ENCODE measurements around the gene THYN1. TPM values are rescaled to one million over a fixed set of nuclear protein-coding genes. Genes with fewer than 3 reads are reported as not detected.

THYN1 gene
- total and polyA plus RNA-seq, 2 donors (not counting 3 experiments of a cell fraction or from before 2014, with no cell fraction given): 35.7 to 38.0 TPM

DNA sequence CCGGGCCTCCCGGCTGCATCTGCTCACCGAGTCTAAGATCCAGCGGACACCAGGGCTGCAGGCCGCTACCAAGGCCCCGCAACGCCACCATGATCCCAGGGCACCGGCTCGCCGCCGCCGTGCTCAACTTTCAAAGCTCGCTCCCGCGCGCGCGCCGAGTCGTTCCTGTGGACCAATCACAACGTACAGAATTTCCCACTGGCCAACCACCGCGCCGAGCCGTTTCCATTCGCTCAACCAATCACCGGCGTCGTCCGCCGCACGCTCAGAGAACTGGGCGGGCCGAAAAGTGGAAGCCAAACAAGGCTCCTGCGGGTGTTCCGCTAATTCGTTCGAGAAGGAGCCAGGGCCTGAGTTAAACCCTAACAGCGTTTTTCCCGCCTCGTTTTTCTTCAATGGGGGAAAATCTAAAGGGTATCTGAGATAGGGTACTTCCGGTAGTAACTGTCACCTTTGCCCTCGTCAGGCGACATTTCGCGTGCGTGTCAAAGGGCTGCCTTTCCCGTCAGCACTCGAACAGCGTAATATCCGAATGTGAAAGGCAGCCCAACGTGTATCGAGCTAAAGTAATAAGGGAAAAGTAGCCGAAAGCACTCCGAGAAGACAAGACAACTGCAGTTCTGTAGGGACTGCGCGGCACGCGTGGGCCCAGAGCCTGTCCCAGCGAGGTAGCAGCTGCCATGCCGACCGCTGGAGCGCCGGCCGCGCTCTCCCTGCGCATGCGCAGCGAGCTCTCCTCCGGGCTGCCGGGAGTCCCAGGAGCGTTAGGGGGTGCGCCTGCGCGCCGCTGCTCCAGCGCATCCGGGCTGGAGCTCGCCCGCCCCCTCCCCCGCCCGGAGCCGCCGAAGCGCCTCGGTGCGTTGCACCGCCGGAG is 29.1 kb downstream of the THYN1 start, which contains the start of the genes NCAPD3 and VPS26B:
TSS of gene NCAPD3 (minus strand) at position 132 of the 874 bp plus-strand sequence. CDS start at position 91, 41 bp downstream.
TSS of gene VPS26B (plus strand) at position 836 of the 874 bp plus-strand sequence. CDS start 452 bp downstream, outside the sequence.
- Histone ChIP-seq H2AFZ (ENCODE audit: low read depth, low read length) (peak within 1 kb of the TSS; percentile 80), H4K20me1 (replicated peaks; ENCODE audit: control insufficient read depth, extremely low read depth, insufficient read depth, low read length) (no peaks in the 10 kb centered on the region), H3K4me2 (ENCODE audit: insufficient read depth, low read length) (peak within 1 kb of the TSS; percentile 99), H3K4me1 (ENCODE audit: control insufficient read depth, extremely low read depth, insufficient read depth, low read length) (peaks cover 25% of the 10 kb centered on the region), H3K27ac (ENCODE audit: insufficient read depth, low read depth, low read length) (peak within 1 kb of the TSS; percentile 30), H3K9me1 (replicated peaks; ENCODE audit: control insufficient read depth, extremely low read depth, insufficient read depth, low read length) (no peaks in the 10 kb centered on the region), H3K36me3 (ENCODE audit: control insufficient read depth in 2 of 2, extremely low read depth in 1 of 2, insufficient read depth in 2 of 2, low read length in 2 of 2) (peaks cover 2 to 3% of the 10 kb centered on the region in 2 experiments), H3K27me3 (ENCODE audit: control insufficient read depth in 2 of 2, insufficient read depth in 2 of 2, low read length in 2 of 2) (no peaks in the 10 kb centered on the region), H3K79me2 (ENCODE audit: control insufficient read depth, insufficient read depth, low read length) (peaks cover 62% of the 10 kb centered on the region), H3K9me3 (replicated peaks; ENCODE audit: control insufficient read depth, insufficient read depth, low read length) (no peaks in the 10 kb centered on the region), H3K4me3 (replicated peaks in 1 of 3; ENCODE audit: insufficient read depth in 1 of 3, low read depth in 1 of 3, low read length in 3 of 3) (peak within 1 kb of the TSS; percentile 43 to 73 (median 59)), H3K9ac (replicated peaks; ENCODE audit: extremely low read depth, insufficient read depth, low read length) (peak within 1 kb of the TSS; percentile 67)
- DNase-seq (ENCODE audit: low read depth, low spot score): peak; percentile 97
- FAIRE-seq: peak; percentile 94
- peak; percentile 95 for TF ChIP-seq POLR2A (IDR thresholded peaks at IDR 0.05; ENCODE audit: low read depth, low read length)
- TF ChIP-seq EZH2 (IDR thresholded peaks at IDR 0.05; ENCODE audit: borderline replicate concordance, low read depth, low read length, severe bottlenecking): no peak
- TF ChIP-seq, protein P1, sequence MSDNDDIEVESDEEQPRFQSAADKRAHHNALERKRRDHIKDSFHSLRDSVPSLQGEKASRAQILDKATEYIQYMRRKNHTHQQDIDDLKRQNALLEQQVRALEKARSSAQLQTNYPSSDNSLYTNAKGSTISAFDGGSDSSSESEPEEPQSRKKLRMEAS (IDR thresholded peaks at IDR 0.05; ENCODE audit: insufficient read depth, insufficient read length): peak; percentile 45
- intact Hi-C loops (cut with micrococcal nuclease) (loop anchor here (1.0 to 5.0 kb wide), 4 partner anchors 29 to 157 kb away; partner anchors contain the start of genes ACAD8, JAM3 and THYN1), dilution Hi-C loops (cut with MboI; ENCODE audit: extremely low pct_ligation_motif_present, low sequenced_read_pairs) (no loop called here)
- ChIA-PET CTCF (interaction anchor here (0.6 to 3.3 kb wide), 14 partner anchors 10 to 296 kb away, joined by 3 to 21 read pairs (median 4); partner anchors contain the start of genes ACAD8 and THYN1), POLR2A (interaction anchor here (0.5 to 0.7 kb wide), 3 partner anchors 17 to 268 kb away, joined by 3 read pairs; partner anchors contain the start of gene IGSF9B)
- no TSS peak for BruUV-seq (replicated peaks)

DNA sequence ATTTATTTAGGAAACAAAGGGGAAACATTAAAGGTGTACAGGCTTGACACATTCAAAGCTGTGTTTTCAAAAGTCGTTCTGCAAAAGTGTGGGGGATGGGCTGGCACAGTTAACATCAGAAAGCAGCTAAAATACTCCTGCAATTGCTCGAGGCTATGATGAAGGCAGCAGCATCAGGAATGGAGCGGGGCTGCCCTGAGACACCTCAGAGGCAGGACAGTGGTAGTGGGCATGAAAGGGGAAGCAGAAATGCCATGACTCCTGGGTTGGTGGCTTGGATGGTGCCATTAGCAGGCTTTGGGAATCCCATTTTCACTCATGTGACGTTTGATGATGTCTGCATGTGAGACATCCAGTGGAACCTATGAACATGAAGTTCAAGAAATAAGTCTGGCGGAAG is 30.0 kb downstream of the THYN1 start:
- H3K4me1 ChIP-seq (ENCODE audit: control insufficient read depth, extremely low read depth, insufficient read depth, low read length): peaks cover 22% of the 10 kb centered on the region
- BruUV-seq (replicated peaks): TSS peak; percentile 55
- H4K20me1 ChIP-seq (replicated peaks; ENCODE audit: control insufficient read depth, extremely low read depth, insufficient read depth, low read length): no peaks in the 10 kb centered on the region
- H3K9me3 ChIP-seq (replicated peaks; ENCODE audit: control insufficient read depth, insufficient read depth, low read length): no peaks in the 10 kb centered on the region
- peak overlapping the region; percentile 21 for H2AFZ ChIP-seq (ENCODE audit: low read depth, low read length)
- peaks cover 4% of the 10 kb centered on the region in 2 experiments for H3K36me3 ChIP-seq (ENCODE audit: control insufficient read depth in 2 of 2, extremely low read depth in 1 of 2, insufficient read depth in 2 of 2, low read length in 2 of 2)
- FAIRE-seq: no peak
- TF ChIP-seq POLR2A (IDR thresholded peaks at IDR 0.05; ENCODE audit: low read depth, low read length) (no peak), FOS (IDR thresholded peaks at IDR 0.05; ENCODE audit: borderline replicate concordance, insufficient read depth, low read length) (no peak), JUN (IDR thresholded peaks at IDR 0.05; ENCODE audit: borderline replicate concordance, insufficient read depth, insufficient read length, low read depth) (no peak), MYC (IDR thresholded peaks at IDR 0.05; ENCODE audit: low read depth, low read length) (no peak), POLR2AphosphoS5 (IDR thresholded peaks at IDR 0.05; ENCODE audit: insufficient read depth, low read depth, low read length) (no peak), GATA2 (IDR thresholded peaks at IDR 0.05; ENCODE audit: insufficient read depth, insufficient read length, low read depth, low read length) (no peak), EZH2 (IDR thresholded peaks at IDR 0.05; ENCODE audit: borderline replicate concordance, low read depth, low read length, severe bottlenecking) (no peak)
- TF ChIP-seq, protein P1 (IDR thresholded peaks at IDR 0.05; ENCODE audit: insufficient read depth, insufficient read length): no peak
- TF ChIP-seq, protein P2, sequence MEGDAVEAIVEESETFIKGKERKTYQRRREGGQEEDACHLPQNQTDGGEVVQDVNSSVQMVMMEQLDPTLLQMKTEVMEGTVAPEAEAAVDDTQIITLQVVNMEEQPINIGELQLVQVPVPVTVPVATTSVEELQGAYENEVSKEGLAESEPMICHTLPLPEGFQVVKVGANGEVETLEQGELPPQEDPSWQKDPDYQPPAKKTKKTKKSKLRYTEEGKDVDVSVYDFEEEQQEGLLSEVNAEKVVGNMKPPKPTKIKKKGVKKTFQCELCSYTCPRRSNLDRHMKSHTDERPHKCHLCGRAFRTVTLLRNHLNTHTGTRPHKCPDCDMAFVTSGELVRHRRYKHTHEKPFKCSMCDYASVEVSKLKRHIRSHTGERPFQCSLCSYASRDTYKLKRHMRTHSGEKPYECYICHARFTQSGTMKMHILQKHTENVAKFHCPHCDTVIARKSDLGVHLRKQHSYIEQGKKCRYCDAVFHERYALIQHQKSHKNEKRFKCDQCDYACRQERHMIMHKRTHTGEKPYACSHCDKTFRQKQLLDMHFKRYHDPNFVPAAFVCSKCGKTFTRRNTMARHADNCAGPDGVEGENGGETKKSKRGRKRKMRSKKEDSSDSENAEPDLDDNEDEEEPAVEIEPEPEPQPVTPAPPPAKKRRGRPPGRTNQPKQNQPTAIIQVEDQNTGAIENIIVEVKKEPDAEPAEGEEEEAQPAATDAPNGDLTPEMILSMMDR (IDR thresholded peaks at IDR 0.05; ENCODE audit: extremely low read depth in 1 of 2, insufficient read depth in 1 of 2, low read depth in 1 of 2, low read length in 2 of 2): no peak
- DNase-seq (ENCODE audit: low read depth, low spot score): peak; percentile 9
- intact Hi-C loops (cut with micrococcal nuclease) (loop anchor here (5.0 kb wide), 2 partner anchors 76 to 156 kb away; partner anchors contain the start of gene JAM3), dilution Hi-C loops (cut with MboI; ENCODE audit: extremely low pct_ligation_motif_present, low sequenced_read_pairs) (no loop called here)
- ChIA-PET CTCF (interaction anchor here (1.3 to 1.4 kb wide), 2 partner anchors 11 to 30 kb away, joined by 6 to 7 read pairs; partner anchors contain the start of genes ACAD8 and THYN1), POLR2A (no interaction called here)
- H3K9me1 ChIP-seq (replicated peaks; ENCODE audit: control insufficient read depth, extremely low read depth, insufficient read depth, low read length): no peaks in the 10 kb centered on the region
- peak overlapping the region; percentile 2 for H3K27ac ChIP-seq (ENCODE audit: insufficient read depth, low read depth, low read length)
- H3K27me3 ChIP-seq (ENCODE audit: control insufficient read depth in 2 of 2, insufficient read depth in 2 of 2, low read length in 2 of 2): no peaks in the 10 kb centered on the region
- H3K4me3 ChIP-seq (replicated peaks in 1 of 3; ENCODE audit: insufficient read depth in 1 of 3, low read depth in 1 of 3, low read length in 3 of 3): peak overlapping the region; percentile 10 to 63 (median 59)
- H3K79me2 ChIP-seq (ENCODE audit: control insufficient read depth, insufficient read depth, low read length): peaks cover 61% of the 10 kb centered on the region
- peak overlapping the region; percentile 44 for H3K9ac ChIP-seq (replicated peaks; ENCODE audit: extremely low read depth, insufficient read depth, low read length)
- H3K4me2 ChIP-seq (ENCODE audit: insufficient read depth, low read length): peak overlapping the region; percentile 99

Measured in endothelial cell of umbilical vein (primary cell).